GM21528 (cell line): Measurements from ENCODE around the gene NCOR2.

Experiments used
- ATAC-seq: cut with Tn5 transposase; IDR thresholded peaks from one replicate; pipeline ENCODE4 v1.9.1; 2021; ENCODE audit warnings: mild to moderate bottlenecking, moderate library complexity; ENCODE audit not compliant: unreplicated experiment, low FRiP score

The NCOR2 gene

GRCh38 chr12:124545508-124546418 is 21.6 kb downstream of the NCOR2 start:
- ATAC-seq: peak; percentile 88

GRCh38 chr12:124544983-124545382 is 22.4 kb downstream of the NCOR2 start:
- ATAC-seq: no peak

- ATAC-seq: no peak
These were observed 23.0 kb downstream of the NCOR2 start for GRCh38 chr12:124544311-124544970.

GRCh38 chr12:124543590-124544310 is 23.7 kb downstream of the NCOR2 start:
- ATAC-seq: no peak

GRCh38 chr12:124543052-124543589 is 24.3 kb downstream of the NCOR2 start:
- ATAC-seq: no peak

- ATAC-seq: no peak
These were observed 25.1 kb downstream of the NCOR2 start for GRCh38 chr12:124542021-124542949.

- ATAC-seq: no peak
These were observed 26.1 kb downstream of the NCOR2 start for GRCh38 chr12:124541322-124541721.

GRCh38 chr12:124539084-124540041 is 28.0 kb downstream of the NCOR2 start:
- ATAC-seq: no peak

GRCh38 chr12:124538194-124539082 is 29.0 kb downstream of the NCOR2 start:
- no peak for ATAC-seq

- ATAC-seq: no peak
These were observed 29.8 kb downstream of the NCOR2 start for GRCh38 chr12:124537525-124538193.

GRCh38 chr12:124536641-124537040 is 30.8 kb downstream of the NCOR2 start:
- no peak for ATAC-seq

- no peak for ATAC-seq
These were observed 32.4 kb downstream of the NCOR2 start for GRCh38 chr12:124534776-124535740.

GRCh38 chr12:124533456-124533855 is 34.0 kb downstream of the NCOR2 start:
- no peak for ATAC-seq

- no peak for ATAC-seq
These were observed 34.4 kb downstream of the NCOR2 start for GRCh38 chr12:124532967-124533366.

- ATAC-seq: no peak
These were observed 35.1 kb downstream of the NCOR2 start for GRCh38 chr12:124532331-124532750.

GRCh38 chr12:124531906-124532305 is 35.5 kb downstream of the NCOR2 start:
- no peak for ATAC-seq
